Effector memory CD8-positive, alpha-beta T cell (primary cell): ENCODE results near the gene NOS1AP.
"Not testable (repeated sequence)": the region's sequence is repeated elsewhere in the genome, so short reads cannot be mapped to it uniquely, and the experiment has no call there.

Source experiments
- ATAC-seq: fragments of 150-1000 bp; cut with Tn5 transposase; replicated peaks from 2 replicates; pipeline ENCODE4 v1.10.0; 2021; ENCODE audit warnings: mild to moderate bottlenecking, moderate library complexity
- DNase-seq, 3 experiments: peaks; one replicate each; pipeline ENCODE4 v3.0.0; 2021
- H3K27ac Mint-ChIP-seq, 2 donors: one replicate each; pipeline ENCODE4 v1.8.0; 2022; ENCODE audit warnings: mild to moderate bottlenecking in 2 of 2, mixed read lengths in 2 of 2, moderate library complexity in 2 of 2
- H3K27me3 Mint-ChIP-seq, 2 donors: one replicate each; pipeline ENCODE4 v1.8.0; 2022; ENCODE audit warnings: mixed read lengths in 2 of 2
- H3K36me3 Mint-ChIP-seq: one replicate; pipeline ENCODE4 v1.8.0; 2022; ENCODE audit warnings: mild to moderate bottlenecking, moderate library complexity, mixed read lengths; ENCODE audit not compliant: insufficient read depth
- H3K4me1 Mint-ChIP-seq, 2 donors: one replicate each; pipeline ENCODE4 v1.8.0; 2022; ENCODE audit warnings: low read depth in 2 of 2, mixed read lengths in 2 of 2
- H3K4me3 Mint-ChIP-seq, 2 donors: one replicate each; pipeline ENCODE4 v1.8.0; 2022; ENCODE audit warnings: mild to moderate bottlenecking in 2 of 2, mixed read lengths in 2 of 2, moderate library complexity in 2 of 2
- H3K9me3 Mint-ChIP-seq, 2 donors: one replicate each; pipeline ENCODE4 v1.8.0; 2022; ENCODE audit warnings: mixed read lengths in 2 of 2

The NOS1AP gene

GRCh38 chr1:162067466-162067865 is 2.0 kb upstream of the NOS1AP start:
- no peaks in the 10 kb centered on the region for H3K9me3 Mint-ChIP-seq

GRCh38 chr1:162068301-162068700 is 1.2 kb upstream of the NOS1AP start:
- DNase-seq (no peak), ATAC-seq (no peak)
- Mint-ChIP-seq H3K4me3 (peak overlapping the region; percentile 78 to 83), H3K27me3 (peaks cover 67 to 79% of the 10 kb centered on the region in 2 donors), H3K36me3 (no peaks in the 10 kb centered on the region), H3K27ac (no peak overlapping the region), H3K4me1 (peaks cover 8 to 9% of the 10 kb centered on the region in 2 donors), H3K9me3 (no peaks in the 10 kb centered on the region)

More at GRCh38 chr1:162067466-162067865, 2.0 kb upstream of the NOS1AP start:
- DNase-seq, result no peak
- ATAC-seq, result no peak
- peaks cover 8 to 9% of the 10 kb centered on the region in 2 donors for H3K4me1 Mint-ChIP-seq
- no peaks in the 10 kb centered on the region for H3K36me3 Mint-ChIP-seq
- H3K4me3 Mint-ChIP-seq, result no peak overlapping the region
- H3K27ac Mint-ChIP-seq, result no peak overlapping the region
- peaks cover 71 to 81% of the 10 kb centered on the region in 2 donors for H3K27me3 Mint-ChIP-seq

DNA sequence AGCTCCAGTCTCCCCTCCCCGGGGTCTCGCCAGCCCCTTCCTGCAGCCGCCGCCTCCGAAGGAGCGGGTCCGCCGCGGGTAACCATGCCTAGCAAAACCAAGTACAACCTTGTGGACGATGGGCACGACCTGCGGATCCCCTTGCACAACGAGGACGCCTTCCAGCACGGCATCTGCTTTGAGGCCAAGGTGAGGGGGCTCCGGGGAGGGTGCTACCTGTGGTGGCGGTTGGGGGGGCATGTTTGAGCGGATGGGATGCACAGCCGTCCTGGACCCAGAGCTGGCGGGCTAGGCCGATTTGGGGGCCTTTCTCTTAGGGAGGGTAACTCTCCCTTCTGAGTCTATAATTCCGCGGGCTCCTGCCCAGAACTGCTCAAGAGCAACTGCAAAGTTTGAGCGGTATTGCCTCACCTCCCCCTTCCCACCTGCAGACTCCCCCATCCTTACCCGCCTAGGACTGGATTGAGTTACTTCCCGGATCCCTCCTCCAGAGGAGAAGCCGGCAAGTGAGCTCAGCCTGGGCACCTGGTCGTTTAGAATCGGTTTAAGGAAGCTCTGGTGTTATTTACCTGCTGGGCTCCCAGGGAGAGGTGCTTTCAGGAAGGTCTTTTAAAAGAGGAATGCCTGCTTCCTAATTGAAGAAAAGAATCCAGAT is 730 bp downstream of the NOS1AP start:
- DNase-seq (peak in 1 of 3 experiments; percentile 12), ATAC-seq (peak; percentile 7)
- Mint-ChIP-seq H3K4me3 (peak overlapping the region; percentile 78 to 83), H3K36me3 (no peaks in the 10 kb centered on the region), H3K4me1 (peaks cover 8 to 9% of the 10 kb centered on the region in 2 donors), H3K9me3 (no peaks in the 10 kb centered on the region), H3K27ac (no peak overlapping the region), H3K27me3 (peaks cover 66 to 75% of the 10 kb centered on the region in 2 donors)

DNA sequence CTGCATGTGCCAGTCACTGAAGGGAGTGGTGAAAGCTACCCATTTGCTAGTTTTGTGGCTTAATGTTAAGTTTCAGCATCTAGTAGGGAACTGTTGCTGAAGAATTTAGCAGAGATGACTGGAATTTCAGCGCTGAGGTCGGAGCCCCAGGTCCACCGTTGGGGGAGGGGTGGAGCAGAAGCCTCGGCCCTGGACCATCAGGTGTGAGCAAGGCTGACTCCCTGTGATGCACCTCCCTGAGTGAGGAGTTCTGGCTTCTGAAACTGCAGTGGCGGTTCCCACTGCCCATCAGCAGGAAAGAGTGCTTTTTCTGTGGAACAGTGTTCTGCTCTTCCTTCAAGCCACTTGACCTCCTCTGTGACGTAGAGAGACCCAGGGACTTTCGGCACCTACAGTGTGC is 1.3 kb downstream of the NOS1AP start:
- ATAC-seq (no peak), DNase-seq (no peak)
- no peaks in the 10 kb centered on the region for H3K9me3 Mint-ChIP-seq
- H3K4me3 Mint-ChIP-seq, result peak overlapping the region; percentile 78 to 83
- peaks cover 66 to 75% of the 10 kb centered on the region in 2 donors for H3K27me3 Mint-ChIP-seq
- no peak overlapping the region for H3K27ac Mint-ChIP-seq
- H3K4me1 Mint-ChIP-seq, result peaks cover 8 to 9% of the 10 kb centered on the region in 2 donors
- no peaks in the 10 kb centered on the region for H3K36me3 Mint-ChIP-seq

GRCh38 chr1:162072740-162073139 is 3.2 kb downstream of the NOS1AP start:
- no peaks in the 10 kb centered on the region for H3K9me3 Mint-ChIP-seq
- H3K36me3 Mint-ChIP-seq, result no peaks in the 10 kb centered on the region
- no peak overlapping the region for H3K27ac Mint-ChIP-seq
- DNase-seq (no peak), ATAC-seq (no peak)
- H3K4me3 Mint-ChIP-seq, result no peak overlapping the region
- peaks cover 76 to 80% of the 10 kb centered on the region in 2 donors for H3K27me3 Mint-ChIP-seq
- H3K4me1 Mint-ChIP-seq, result peaks cover 8 to 9% of the 10 kb centered on the region in 2 donors

GRCh38 chr1:162074276-162075005 is 5.0 kb downstream of the NOS1AP start:
- Mint-ChIP-seq H3K4me1 (peaks cover 5% of the 10 kb centered on the region in 2 donors), H3K27me3 (peaks cover 76 to 82% of the 10 kb centered on the region in 2 donors), H3K36me3 (no peaks in the 10 kb centered on the region), H3K4me3 (no peak overlapping the region), H3K9me3 (no peaks in the 10 kb centered on the region), H3K27ac (no peak overlapping the region)
- DNase-seq, result no peak
- no peak for ATAC-seq

DNA sequence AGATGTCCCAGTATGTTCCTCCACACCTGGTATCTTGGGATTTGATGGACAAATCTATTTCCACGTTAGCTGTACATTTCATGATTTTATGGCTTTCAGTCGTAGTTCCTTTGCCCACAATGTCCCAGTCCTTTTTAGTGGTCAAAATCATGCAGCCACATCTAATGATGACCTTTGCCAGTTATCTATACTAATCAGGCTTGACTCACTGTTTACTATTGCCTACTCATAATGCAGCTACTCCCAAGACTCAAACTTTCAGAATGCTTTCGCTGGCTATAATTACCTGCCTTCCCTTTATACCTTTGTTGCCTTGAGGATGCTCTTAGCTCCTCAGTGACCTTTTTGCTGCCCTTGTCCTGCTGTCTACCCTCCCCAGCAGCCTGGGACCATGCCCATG is 6.4 kb downstream of the NOS1AP start:
- Mint-ChIP-seq H3K4me1 (peaks cover 0 to 5% of the 10 kb centered on the region in 2 donors), H3K9me3 (no peaks in the 10 kb centered on the region), H3K36me3 (no peaks in the 10 kb centered on the region), H3K27me3 (peaks cover 74% of the 10 kb centered on the region in 2 donors), H3K27ac (no peak overlapping the region), H3K4me3 (no peak overlapping the region)
- ATAC-seq, result no peak
- DNase-seq, result no peak

- Mint-ChIP-seq H3K27ac (no peak overlapping the region), H3K36me3 (no peaks in the 10 kb centered on the region), H3K4me3 (no peak overlapping the region), H3K4me1 (no peaks in the 10 kb centered on the region), H3K9me3 (no peaks in the 10 kb centered on the region), H3K27me3 (peaks cover 55 to 61% of the 10 kb centered on the region in 2 donors)
- DNase-seq (no peak), ATAC-seq (no peak)
These were observed 8.3 kb downstream of the NOS1AP start for GRCh38 chr1:162077648-162078299.

DNA sequence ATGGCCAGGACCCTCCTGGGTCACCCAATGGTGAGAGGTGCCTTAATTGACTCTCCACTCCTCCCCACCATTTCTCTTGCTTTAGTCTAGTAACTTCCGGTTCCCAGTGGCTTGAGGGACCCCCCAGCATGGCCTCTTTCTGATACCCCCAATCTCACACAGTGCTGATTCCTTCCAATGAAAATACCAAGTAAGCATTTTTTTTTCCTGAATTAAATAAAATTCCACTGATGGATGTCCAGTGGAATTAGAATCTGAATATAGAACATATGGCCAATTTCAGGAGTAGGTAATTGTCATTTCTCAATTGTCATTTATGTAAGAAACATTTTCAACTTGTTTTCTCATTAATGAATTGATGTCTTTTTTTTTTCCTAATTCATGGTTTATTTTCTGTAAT is 9.5 kb downstream of the NOS1AP start:
- H3K4me3 Mint-ChIP-seq, result no peak overlapping the region
- no peak for DNase-seq
- no peaks in the 10 kb centered on the region for H3K36me3 Mint-ChIP-seq
- ATAC-seq, result no peak
- no peak overlapping the region for H3K27ac Mint-ChIP-seq
- no peaks in the 10 kb centered on the region for H3K4me1 Mint-ChIP-seq
- H3K9me3 Mint-ChIP-seq, result no peaks in the 10 kb centered on the region
- peaks cover 52 to 57% of the 10 kb centered on the region in 2 donors for H3K27me3 Mint-ChIP-seq

DNA sequence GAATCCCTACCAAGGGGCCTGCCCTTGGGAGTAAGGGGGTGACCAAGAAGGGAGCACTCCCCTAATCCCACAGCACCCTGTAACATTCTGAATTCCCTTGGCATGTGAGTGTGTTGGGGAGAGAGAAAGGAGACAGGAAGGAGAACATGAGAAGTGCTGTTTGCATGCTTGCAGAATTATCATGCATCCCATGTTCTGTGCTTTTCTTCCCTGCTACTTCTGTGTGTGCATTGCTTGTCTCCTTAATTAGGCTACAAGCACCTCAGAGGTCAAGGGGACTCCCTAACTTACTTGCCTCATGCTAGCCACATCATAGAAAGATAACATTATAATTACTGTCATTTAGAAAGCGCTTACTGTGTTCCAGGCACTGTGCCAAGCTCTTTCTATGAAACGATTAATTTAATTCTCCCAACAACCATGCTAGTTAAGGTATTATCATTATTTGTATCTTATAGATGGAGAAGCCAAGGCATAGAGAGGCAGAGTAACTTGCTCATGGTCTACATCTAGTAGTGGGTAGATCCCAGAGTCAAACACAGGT is 11.1 kb downstream of the NOS1AP start:
- no peaks in the 10 kb centered on the region for H3K4me1 Mint-ChIP-seq
- peaks cover 50% of the 10 kb centered on the region in 2 donors for H3K27me3 Mint-ChIP-seq
- no peak overlapping the region for H3K4me3 Mint-ChIP-seq
- no peaks in the 10 kb centered on the region for H3K36me3 Mint-ChIP-seq
- no peak for ATAC-seq
- no peaks in the 10 kb centered on the region for H3K9me3 Mint-ChIP-seq
- no peak for DNase-seq
- no peak overlapping the region for H3K27ac Mint-ChIP-seq

DNA sequence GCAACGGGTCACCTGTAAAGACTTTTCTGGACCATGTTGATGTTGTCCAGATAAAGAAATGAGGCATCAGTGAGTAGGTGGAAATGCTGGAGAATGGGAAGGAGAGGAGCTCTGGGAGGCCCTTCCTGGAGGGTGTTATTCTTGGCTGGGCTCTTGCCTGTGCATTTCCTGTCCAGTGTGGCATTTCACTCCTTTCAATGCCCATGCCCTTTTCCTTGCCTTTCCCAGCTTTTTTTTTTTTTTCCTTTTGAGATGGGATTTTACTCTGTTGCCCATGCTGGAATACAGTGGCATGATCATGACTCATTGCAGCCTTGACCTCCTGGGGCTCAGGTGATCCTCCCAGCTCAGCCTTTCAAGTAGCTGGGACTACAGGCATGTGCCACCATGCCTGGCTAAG is 11.8 kb downstream of the NOS1AP start:
- Mint-ChIP-seq H3K27ac (no peak overlapping the region), H3K4me3 (no peak overlapping the region), H3K4me1 (no peaks in the 10 kb centered on the region), H3K36me3 (no peaks in the 10 kb centered on the region), H3K9me3 (no peaks in the 10 kb centered on the region), H3K27me3 (peaks cover 50% of the 10 kb centered on the region in 2 donors)
- ATAC-seq, result no peak
- no peak for DNase-seq

GRCh38 chr1:162082080-162082479 is 12.6 kb downstream of the NOS1AP start:
- not testable (repeated sequence) for H3K27ac Mint-ChIP-seq, H3K9me3 Mint-ChIP-seq, DNase-seq, H3K36me3 Mint-ChIP-seq, H3K4me3 Mint-ChIP-seq, H3K4me1 Mint-ChIP-seq, ATAC-seq
- peaks cover 47 to 55% of the 10 kb centered on the region in 2 donors for H3K27me3 Mint-ChIP-seq

DNA sequence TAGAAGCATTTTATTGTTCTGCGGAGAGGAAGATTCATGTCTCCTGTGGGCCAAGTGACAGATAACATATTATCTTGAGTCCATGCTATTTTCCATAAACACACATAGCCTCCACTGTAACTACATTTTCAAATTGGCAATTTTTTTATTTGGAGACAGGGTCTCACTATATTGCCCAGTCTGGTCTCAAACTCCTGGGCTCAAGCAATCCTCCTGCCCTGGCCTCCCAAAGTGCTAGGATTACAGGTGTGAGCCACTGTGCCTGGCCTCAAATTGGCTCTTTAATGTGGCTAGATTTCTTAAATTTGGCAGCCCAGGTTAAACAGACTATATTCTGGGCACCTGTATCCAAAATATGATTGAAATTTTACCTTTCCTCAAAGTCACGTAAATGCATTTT is 13.8 kb downstream of the NOS1AP start:
- Mint-ChIP-seq H3K4me3 (no peak overlapping the region), H3K27me3 (peaks cover 42 to 56% of the 10 kb centered on the region in 2 donors), H3K27ac (no peak overlapping the region), H3K36me3 (no peaks in the 10 kb centered on the region), H3K4me1 (no peaks in the 10 kb centered on the region), H3K9me3 (no peaks in the 10 kb centered on the region)
- ATAC-seq, result no peak
- DNase-seq, result no peak
